Measurements from ENCODE around the gene ZNF48. TPM values are rescaled to one million over a fixed set of nuclear protein-coding genes. Genes with fewer than 3 reads are reported as not detected.
"Not testable (repeated sequence)": the region's sequence is repeated elsewhere in the genome, so short reads cannot be mapped to it uniquely, and the experiment has no call there.

ZNF48 gene
- total RNA-seq, 1 donor from 2014 or later: 11.8 TPM

GRCh38 chr16:30378236-30379157 is 16.7 kb upstream of the ZNF48 start:
- DNase-seq (ENCODE audit: low spot score): peak; percentile 99

- DNase-seq (ENCODE audit: low spot score): no peak
Measured at GRCh38 chr16:30379158-30379783, 15.9 kb upstream of the ZNF48 start.

GRCh38 chr16:30380072-30380802 is 15.0 kb upstream of the ZNF48 start:
- DNase-seq (ENCODE audit: low spot score): no peak

GRCh38 chr16:30380803-30381208 is 14.4 kb upstream of the ZNF48 start:
- DNase-seq (ENCODE audit: low spot score): no peak

- DNase-seq (ENCODE audit: low spot score): no peak
Measured at GRCh38 chr16:30381291-30382041, 13.8 kb upstream of the ZNF48 start.

- no peak for DNase-seq (ENCODE audit: low spot score)
Measured at GRCh38 chr16:30382111-30382881, 12.9 kb upstream of the ZNF48 start, which contains the start of gene SEPTIN1. SEPTIN1 (minus strand) TSS chr16:30382561; CDS start chr16:30382542, 19 bp downstream.

GRCh38 chr16:30383521-30383920 is 11.7 kb upstream of the ZNF48 start:
- no peak for DNase-seq (ENCODE audit: low spot score)

- no peak for DNase-seq (ENCODE audit: low spot score)
Measured at GRCh38 chr16:30394592-30395154, 547 bp upstream of the ZNF48 start.

GRCh38 chr16:30395992-30396585 is 869 bp downstream of the ZNF48 start:
- no peak for DNase-seq (ENCODE audit: low spot score)

- not testable (repeated sequence) for DNase-seq (ENCODE audit: low spot score)
Measured at GRCh38 chr16:30396627-30397026, 1.4 kb downstream of the ZNF48 start.

- DNase-seq (ENCODE audit: low spot score): no peak
Measured at GRCh38 chr16:30397056-30397455, 1.8 kb downstream of the ZNF48 start.

GRCh38 chr16:30397776-30398660 is 2.8 kb downstream of the ZNF48 start:
- DNase-seq (ENCODE audit: low spot score): no peak

- no peak for DNase-seq (ENCODE audit: low spot score)
Measured at GRCh38 chr16:30398661-30399434, 3.6 kb downstream of the ZNF48 start.

GRCh38 chr16:30399435-30400186 is 4.4 kb downstream of the ZNF48 start:
- no peak for DNase-seq (ENCODE audit: low spot score)

- no peak for DNase-seq (ENCODE audit: low spot score)
Measured at GRCh38 chr16:30401768-30402425, 6.7 kb downstream of the ZNF48 start.

GRCh38 chr16:30406795-30407101 is 11.5 kb downstream of the ZNF48 start:
- no peak for DNase-seq (ENCODE audit: low spot score)
